Measurements from ENCODE around the gene FNTB.

FNTB gene

GRCh38 chr14:65044596-65044959 is 57.9 kb downstream of the FNTB start:
- no peak for DNase-seq (ENCODE audit: low read depth in 2 of 2, low spot score in 1 of 2)

- no peak for DNase-seq (ENCODE audit: low read depth in 2 of 2, low spot score in 1 of 2)
These were observed 58.3 kb downstream of the FNTB start for GRCh38 chr14:65045006-65045405.

GRCh38 chr14:65045709-65046108 is 59.0 kb downstream of the FNTB start:
- DNase-seq (ENCODE audit: low read depth in 2 of 2, low spot score in 1 of 2), result no peak

- DNase-seq (ENCODE audit: low read depth in 2 of 2, low spot score in 1 of 2), result no peak
These were observed 66.1 kb downstream of the FNTB start for GRCh38 chr14:65052832-65053231.

GRCh38 chr14:65053466-65053865 is 66.8 kb downstream of the FNTB start:
- DNase-seq (ENCODE audit: low read depth in 2 of 2, low spot score in 1 of 2), result no peak

- DNase-seq (ENCODE audit: low read depth in 2 of 2, low spot score in 1 of 2), result no peak
These were observed 67.9 kb downstream of the FNTB start for GRCh38 chr14:65054471-65055085.

- no peak for DNase-seq (ENCODE audit: low read depth in 2 of 2, low spot score in 1 of 2)
These were observed 71.0 kb downstream of the FNTB start for GRCh38 chr14:65057695-65058094.

- DNase-seq (ENCODE audit: low read depth in 2 of 2, low spot score in 1 of 2), result no peak
These were observed 75.7 kb downstream of the FNTB start for GRCh38 chr14:65062096-65063075.

GRCh38 chr14:65065719-65066118 is 79.0 kb downstream of the FNTB start:
- no peak for DNase-seq (ENCODE audit: low read depth in 2 of 2, low spot score in 1 of 2)

- DNase-seq (ENCODE audit: low read depth in 2 of 2, low spot score in 1 of 2), result no peak
These were observed 83.2 kb downstream of the FNTB start for GRCh38 chr14:65069874-65070413.

- no peak for DNase-seq (ENCODE audit: low read depth in 2 of 2, low spot score in 1 of 2)
These were observed 83.8 kb downstream of the FNTB start for GRCh38 chr14:65070471-65070976.

- DNase-seq (ENCODE audit: low read depth in 2 of 2, low spot score in 1 of 2), result no peak
These were observed 84.8 kb downstream of the FNTB start for GRCh38 chr14:65071544-65071943.

- no peak for DNase-seq (ENCODE audit: low read depth in 2 of 2, low spot score in 1 of 2)
These were observed 85.6 kb downstream of the FNTB start for GRCh38 chr14:65072256-65072655.

- no peak for DNase-seq (ENCODE audit: low read depth in 2 of 2, low spot score in 1 of 2)
These were observed 86.2 kb downstream of the FNTB start for GRCh38 chr14:65072937-65073336.

- DNase-seq (ENCODE audit: low read depth in 2 of 2, low spot score in 1 of 2), result no peak
These were observed 87.0 kb downstream of the FNTB start for GRCh38 chr14:65073605-65074201.

- DNase-seq (ENCODE audit: low read depth in 2 of 2, low spot score in 1 of 2), result no peak
These were observed 87.9 kb downstream of the FNTB start for GRCh38 chr14:65074449-65075150.

GRCh38 chr14:65075628-65076325 is 89.1 kb downstream of the FNTB start:
- DNase-seq (ENCODE audit: low read depth in 2 of 2, low spot score in 1 of 2), result no peak

GRCh38 chr14:65077318-65077717 is 90.6 kb downstream of the FNTB start:
- no peak for DNase-seq (ENCODE audit: low read depth in 2 of 2, low spot score in 1 of 2)

- no peak for DNase-seq (ENCODE audit: low read depth in 2 of 2, low spot score in 1 of 2)
These were observed 92.5 kb downstream of the FNTB start for GRCh38 chr14:65079201-65079600.

- DNase-seq (ENCODE audit: low read depth in 2 of 2, low spot score in 1 of 2), result no peak
These were observed 93.1 kb downstream of the FNTB start for GRCh38 chr14:65079768-65080167.

Measured in stimulated activated CD8-positive, alpha-beta memory T cell treated with anti-CD3 and anti-CD28 coated beads, Interleukin-4, amount 100 ng/mL, for 4 hours (primary cell).